H9 (cell line): ENCODE data around the gene WWC2. TPM values are rescaled to one million over a fixed set of nuclear protein-coding genes. Genes with fewer than 3 reads are reported as not detected.
A peak's percentile ranks its signal among the peaks of the same experiment; 100 is the strongest.

Source experiments
- DNase-seq: peaks from one replicate; pipeline ENCODE4 v3.0.0-alpha.2; 2017
- H2AFZ ChIP-seq: one replicate; pipeline ENCODE4 v1.6.1; 2013; ENCODE audit warnings: mild to moderate bottlenecking, low read length, control low read depth, moderate library complexity
- H2AK5ac ChIP-seq: 2 replicates; pipeline ENCODE4 v1.6.1; 2013; ENCODE audit warnings: low read length, control low read depth, mixed read lengths; ENCODE audit not compliant: insufficient read length
- H2BK120ac ChIP-seq: one replicate; pipeline ENCODE4 v1.6.1; 2013; ENCODE audit warnings: low read depth, mild to moderate bottlenecking, low read length, control low read depth, inconsistent platforms; ENCODE audit not compliant: poor library complexity, severe bottlenecking
- H2BK12ac ChIP-seq: 2 replicates; pipeline ENCODE4 v1.6.1; 2013; ENCODE audit warnings: low read length, control low read depth, mixed read lengths, low read depth; ENCODE audit not compliant: insufficient read length
- H2BK15ac ChIP-seq: 2 replicates; pipeline ENCODE4 v1.6.1; 2013; ENCODE audit warnings: low read depth, low read length, control low read depth
- H2BK20ac ChIP-seq: one replicate; pipeline ENCODE4 v1.6.1; 2013; ENCODE audit warnings: low read depth, mild to moderate bottlenecking, low read length, control low read depth, inconsistent platforms; ENCODE audit not compliant: poor library complexity, severe bottlenecking
- H2BK5ac ChIP-seq: 2 replicates; pipeline ENCODE4 v1.6.1; 2013; ENCODE audit warnings: low read length, control low read depth, mixed read lengths; ENCODE audit not compliant: insufficient read length
- H3K14ac ChIP-seq: 2 replicates; pipeline ENCODE4 v1.6.1; 2013; ENCODE audit warnings: low read length, control low read depth; ENCODE audit not compliant: insufficient read depth
- H3K18ac ChIP-seq: 2 replicates; pipeline ENCODE4 v1.6.1; 2013; ENCODE audit warnings: low read depth, mild to moderate bottlenecking, mixed read lengths, low read length, control low read depth; ENCODE audit not compliant: insufficient read length
- H3K23ac ChIP-seq: 2 replicates; pipeline ENCODE4 v1.6.1; 2013; ENCODE audit warnings: low read length, control low read depth, mixed read lengths, low read depth; ENCODE audit not compliant: insufficient read length
- H3K23me2 ChIP-seq: 2 replicates; pipeline ENCODE4 v1.6.1; 2013; ENCODE audit warnings: low read depth, mild to moderate bottlenecking, mixed read lengths, low read length, control low read depth; ENCODE audit not compliant: insufficient read length, poor library complexity, severe bottlenecking
- H3K27ac ChIP-seq: 2 replicates; pipeline ENCODE4 v1.5.1; 2013; ENCODE audit warnings: low read length, control low read depth, mixed read lengths, low read depth; ENCODE audit not compliant: insufficient read length
- H3K27me3 ChIP-seq: 2 replicates; pipeline ENCODE4 v1.6.1; 2013; ENCODE audit warnings: low read length, control low read depth, inconsistent platforms; ENCODE audit not compliant: insufficient read depth
- H3K4ac ChIP-seq: 2 replicates; pipeline ENCODE4 v1.6.1; 2013; ENCODE audit warnings: low read depth, mild to moderate bottlenecking, control low read depth, inconsistent platforms, low read length, moderate library complexity
- H3K4me1 ChIP-seq: 2 replicates; pipeline ENCODE4 v1.6.1; 2013; ENCODE audit warnings: low read length, control low read depth, inconsistent platforms; ENCODE audit not compliant: insufficient read depth
- H3K4me2 ChIP-seq: 2 replicates; pipeline ENCODE4 v1.6.1; 2013; ENCODE audit warnings: low read length, control low read depth, mixed read lengths; ENCODE audit not compliant: insufficient read length, insufficient read depth
- H3K56ac ChIP-seq: 2 replicates; pipeline ENCODE4 v1.6.1; 2013; ENCODE audit warnings: low read depth, mild to moderate bottlenecking, mixed read lengths, low read length, control low read depth; ENCODE audit not compliant: insufficient read length
- H3K79me1 ChIP-seq: 2 replicates; pipeline ENCODE4 v1.6.1; 2013; ENCODE audit warnings: low read depth, mild to moderate bottlenecking, moderate library complexity, low read length, control low read depth, inconsistent platforms; ENCODE audit not compliant: insufficient read depth, poor library complexity, severe bottlenecking
- H3K79me2 ChIP-seq: 2 replicates; pipeline ENCODE4 v1.6.1; 2013; ENCODE audit warnings: low read length, control low read depth, inconsistent platforms; ENCODE audit not compliant: insufficient read depth
- H3K9ac ChIP-seq: 2 replicates; pipeline ENCODE4 v1.6.1; 2013; ENCODE audit warnings: low read length, control low read depth, mixed read lengths; ENCODE audit not compliant: insufficient read length; ENCODE audit errors: extremely low read depth
- H3K9me3 ChIP-seq: one replicate; pipeline ENCODE4 v1.6.1; 2013; ENCODE audit warnings: low read depth, low read length, inconsistent platforms; ENCODE audit not compliant: control insufficient read depth
- H3T11ph ChIP-seq: one replicate; pipeline ENCODE4 v1.6.1; 2013; ENCODE audit warnings: mild to moderate bottlenecking, low read length, control low read depth, inconsistent platforms
- H4K20me1 ChIP-seq: one replicate; pipeline ENCODE4 v1.6.1; 2013; ENCODE audit not compliant: control insufficient read depth, insufficient read length, insufficient read depth
- H4K5ac ChIP-seq: 2 replicates; pipeline ENCODE4 v1.6.1; 2013; ENCODE audit warnings: low read depth, mild to moderate bottlenecking, mixed read lengths, low read length, control low read depth; ENCODE audit not compliant: insufficient read length
- H4K8ac ChIP-seq: replicated peaks from 2 replicates; pipeline ENCODE4 v1.6.1; 2013; ENCODE audit warnings: low read length, control low read depth, mixed read lengths, low read depth; ENCODE audit not compliant: insufficient read length
- H4K91ac ChIP-seq: 2 replicates; pipeline ENCODE4 v1.6.1; 2013; ENCODE audit warnings: low read depth, mild to moderate bottlenecking, moderate library complexity, mixed read lengths, low read length, control low read depth; ENCODE audit not compliant: insufficient read length
- H3K27ac Mint-ChIP-seq, 3 experiments: 2 replicates in 2 of 3; 3 replicates in 1 of 3; pipeline ENCODE4 v1.8.0; 2020 to 2021; ENCODE audit warnings: mixed read lengths in 3 of 3, mild to moderate bottlenecking in 1 of 3, moderate library complexity in 1 of 3
- H3K27me3 Mint-ChIP-seq: 2 replicates; pipeline ENCODE4 v1.8.0; 2021; ENCODE audit warnings: low read depth, mild to moderate bottlenecking, moderate library complexity, mixed read lengths
- H3K36me3 Mint-ChIP-seq, 3 experiments: 2 replicates in 2 of 3; 3 replicates in 1 of 3; pipeline ENCODE4 v1.8.0; 2020 to 2021; ENCODE audit warnings: low read depth in 3 of 3, mixed read lengths in 3 of 3; ENCODE audit not compliant: insufficient read depth in 1 of 3
- H3K4me1 Mint-ChIP-seq, 2 experiments: 2 replicates each; pipeline ENCODE4 v1.8.0; 2020; ENCODE audit warnings: mixed read lengths in 2 of 2
- H3K4me3 Mint-ChIP-seq, 2 experiments: 2 replicates in 1 of 2; 3 replicates in 1 of 2; pipeline ENCODE4 v1.8.0; 2020 to 2021; ENCODE audit warnings: mild to moderate bottlenecking in 2 of 2, mixed read lengths in 2 of 2, moderate library complexity in 1 of 2
- H3K9me3 Mint-ChIP-seq, 2 experiments: 2 replicates in 1 of 2; 3 replicates in 1 of 2; pipeline ENCODE4 v1.8.0; 2020; ENCODE audit warnings: mild to moderate bottlenecking in 2 of 2, mixed read lengths in 2 of 2, moderate library complexity in 1 of 2
- CTCF ChIP-seq: fragments of 200-600 bp; sonication (generic); conservative IDR thresholded peaks from 3 replicates; pipeline ENCODE4 v1.8.0; 2021; ENCODE audit warnings: antibody characterized with exemption, mild to moderate bottlenecking
- WGBS: extraction: QIAGEN DNeasy Blood & Tissue Kit; methylation state at CpG from one replicate; pipeline ENCODE4 v1.1.7; 2013; ENCODE audit warnings: missing lambda C conversion rate, low lambda C conversion rate, mixed read lengths; ENCODE audit not compliant: insufficient read length; ENCODE audit errors: extremely low coverage; 5-methylcytosine and 5-hydroxymethylcytosine counted together
- total RNA-seq: library from RNA; stranded (reverse); gene quantifications from 2 replicates; pipeline ENCODE4 v1.2.1, GENCODE V29; 2021

The WWC2 gene
- total RNA-seq, 1 experiment from 2014 or later: 106 TPM

DNA sequence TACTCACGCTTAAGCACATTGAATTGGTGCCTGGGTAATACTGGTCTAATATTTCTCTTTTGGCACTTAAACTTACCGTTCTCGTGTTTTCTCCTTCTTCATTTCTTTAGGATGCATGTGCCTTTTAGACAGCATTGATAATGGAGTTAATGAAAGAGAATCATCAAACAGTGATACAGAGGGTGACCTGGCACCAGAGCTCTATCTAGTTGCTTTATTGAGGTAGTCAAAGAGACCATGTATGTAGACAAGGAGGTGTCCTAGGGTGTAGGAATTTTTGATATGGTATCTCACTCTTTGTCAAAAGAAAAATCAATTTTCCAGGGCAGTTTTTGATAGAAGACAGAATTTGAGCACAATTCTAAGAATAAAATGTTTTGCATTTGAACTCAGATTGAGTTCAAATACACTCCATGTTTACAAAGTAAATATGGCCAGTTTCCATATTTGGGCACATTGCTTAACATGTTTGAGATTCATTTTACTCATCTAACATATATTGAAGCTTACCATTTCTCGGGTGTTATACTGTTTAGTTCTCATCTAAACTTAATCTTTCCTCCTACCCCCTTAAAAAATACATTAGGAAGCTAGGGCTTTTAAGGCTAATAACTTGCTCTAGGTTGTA, 92.0 kb downstream of the WWC2 start:
- Mint-ChIP-seq H3K27ac (peak overlapping the region in 2 of 3 experiments; percentile 9 to 50; a peak in 2 of 7 replicates), H3K36me3 (peaks cover 10 to 19% (median 18%) of the 10 kb centered on the region in 3 experiments; a peak in 6 of 7 replicates), H3K9me3 (no peaks in the 10 kb centered on the region), H3K4me3 (no peak overlapping the region), H3K27me3 (no peaks in the 10 kb centered on the region; the same call in 1 of the 2 replicates), H3K4me1 (peaks cover 44 to 51% of the 10 kb centered on the region in 2 experiments)
- H3K4ac ChIP-seq: no peak overlapping the region
- no peak overlapping the region for H4K91ac ChIP-seq
- H2BK120ac ChIP-seq: no peak overlapping the region
- no peak overlapping the region for H3K4me2 ChIP-seq
- H3K27ac ChIP-seq: no peak overlapping the region
- no peaks in the 10 kb centered on the region for H3K27me3 ChIP-seq
- H3K18ac ChIP-seq: no peak overlapping the region
- no CpG with 5 or more reads among the region's 4 CpGs for WGBS
- peaks cover 5% of the 10 kb centered on the region; the same call in 1 of the 2 replicates for H3K4me1 ChIP-seq
- H3K79me1 ChIP-seq: no peaks in the 10 kb centered on the region
- H2BK15ac ChIP-seq: no peak overlapping the region
- no peak overlapping the region for H4K5ac ChIP-seq
- no peak for TF ChIP-seq CTCF
- no peak overlapping the region for H3K14ac ChIP-seq
- no peak overlapping the region for H3K23ac ChIP-seq
- H2BK12ac ChIP-seq: no peak overlapping the region
- no peak overlapping the region for H2BK20ac ChIP-seq
- H3K23me2 ChIP-seq: no peaks in the 10 kb centered on the region
- no peak overlapping the region for H2BK5ac ChIP-seq
- DNase-seq: no peak
- H3K9ac ChIP-seq: no peak overlapping the region
- no peaks in the 10 kb centered on the region for H3K9me3 ChIP-seq
- no peak overlapping the region for H3K56ac ChIP-seq
- no peak overlapping the region for H2AK5ac ChIP-seq
- no peaks in the 10 kb centered on the region for H4K20me1 ChIP-seq
- H4K8ac ChIP-seq: no peak overlapping the region
- H3K79me2 ChIP-seq: peaks cover 14% of the 10 kb centered on the region
- H3T11ph ChIP-seq: no peak overlapping the region
- no peak overlapping the region for H2AFZ ChIP-seq
